SW480 (cell line): Measurements from ENCODE around the gene COL12A1.

Experiments
- DNase-seq: peaks from one replicate; pipeline ENCODE4 v3.0.0-alpha.2; 2016; ENCODE audit warnings: low spot score

The COL12A1 gene

DNA sequence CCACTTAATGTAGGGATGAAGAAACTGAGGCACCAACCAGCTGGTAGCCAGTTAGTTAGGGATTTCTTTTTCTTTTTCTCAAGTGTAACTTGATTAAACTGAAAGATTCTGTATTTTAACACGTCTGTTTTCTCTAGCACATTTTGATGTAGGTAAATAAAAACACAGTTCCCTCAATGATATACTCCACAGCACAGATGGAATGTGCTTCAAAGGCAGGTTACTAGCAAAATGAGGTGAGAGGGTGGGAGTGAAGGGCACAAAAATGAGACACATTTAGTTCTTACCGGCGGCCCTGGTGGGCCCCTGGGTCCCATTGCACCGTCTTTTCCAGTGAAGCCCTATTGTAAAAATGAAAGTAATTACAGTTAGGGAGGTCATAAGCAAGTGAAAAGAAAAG lies 108.9 kb downstream of the COL12A1 start:
- no peak for DNase-seq

DNA sequence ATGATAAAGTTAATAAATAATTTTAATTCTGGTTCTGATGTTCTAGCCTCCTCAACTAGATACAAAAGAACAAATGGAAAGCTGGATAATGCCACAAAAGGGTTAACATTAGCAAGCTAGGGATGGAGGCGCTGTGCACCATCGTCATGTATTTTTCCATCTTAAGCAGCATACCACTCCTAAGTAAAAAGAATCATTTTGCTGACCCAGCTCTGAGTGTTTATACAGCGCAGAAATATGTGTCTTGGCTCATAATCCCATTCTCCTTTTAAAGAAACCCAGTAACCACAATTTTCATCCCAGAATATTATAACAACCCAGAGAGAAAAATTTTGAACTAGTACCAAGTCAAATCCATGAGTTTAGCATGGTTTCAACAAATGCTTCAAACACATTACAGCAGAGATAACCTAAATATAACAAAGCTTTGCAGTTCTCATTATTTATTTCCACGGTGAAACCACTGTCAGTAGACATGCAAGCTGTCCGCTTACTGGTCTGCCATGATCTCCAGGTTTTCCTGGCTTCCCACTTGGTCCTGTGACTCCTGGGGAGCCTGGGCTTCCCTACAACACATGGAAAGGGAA lies 111.1 kb downstream of the COL12A1 start:
- no peak for DNase-seq

GRCh38 chr6:75091467-75092190 lies 114.2 kb downstream of the COL12A1 start:
- no peak for DNase-seq

DNA sequence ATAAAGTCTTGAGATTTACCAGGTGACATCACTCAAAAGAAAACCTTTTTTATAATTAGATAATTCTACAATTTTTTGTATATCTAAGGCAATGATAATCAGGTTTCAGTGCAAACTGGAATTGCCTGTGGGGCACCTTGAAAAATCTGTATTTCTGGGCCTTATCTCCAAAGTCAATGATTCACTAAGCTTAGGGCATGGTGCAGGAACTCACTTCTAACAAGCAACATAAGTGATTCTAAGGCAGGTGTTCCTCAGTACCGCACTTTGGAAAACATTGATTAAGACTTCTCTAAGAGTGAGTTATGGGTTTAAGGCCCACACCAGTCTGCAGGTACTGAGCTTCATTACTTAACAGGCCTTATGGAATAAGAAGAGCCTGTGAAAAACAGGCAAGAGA lies 115.3 kb downstream of the COL12A1 start:
- DNase-seq: no peak

DNA sequence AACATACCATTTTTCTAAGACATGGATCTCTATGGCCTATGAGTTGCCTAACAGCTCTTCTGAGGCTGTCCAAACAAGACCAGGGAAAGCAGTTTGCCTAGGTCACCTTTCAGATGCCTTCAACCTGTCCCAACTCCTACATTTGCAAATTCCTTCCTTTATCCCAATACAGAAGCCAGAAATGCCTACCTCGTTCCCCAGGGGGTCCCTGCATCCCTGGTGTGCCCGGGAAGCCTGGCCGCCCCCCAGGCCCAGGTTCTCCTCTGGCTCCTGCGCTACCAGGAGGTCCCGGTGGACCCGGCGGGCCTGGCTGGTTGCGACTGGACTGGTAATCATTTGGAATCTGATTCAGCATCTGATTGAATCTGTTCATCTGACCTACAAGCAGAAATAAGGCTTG lies 115.9 kb downstream of the COL12A1 start:
- no peak for DNase-seq

DNA sequence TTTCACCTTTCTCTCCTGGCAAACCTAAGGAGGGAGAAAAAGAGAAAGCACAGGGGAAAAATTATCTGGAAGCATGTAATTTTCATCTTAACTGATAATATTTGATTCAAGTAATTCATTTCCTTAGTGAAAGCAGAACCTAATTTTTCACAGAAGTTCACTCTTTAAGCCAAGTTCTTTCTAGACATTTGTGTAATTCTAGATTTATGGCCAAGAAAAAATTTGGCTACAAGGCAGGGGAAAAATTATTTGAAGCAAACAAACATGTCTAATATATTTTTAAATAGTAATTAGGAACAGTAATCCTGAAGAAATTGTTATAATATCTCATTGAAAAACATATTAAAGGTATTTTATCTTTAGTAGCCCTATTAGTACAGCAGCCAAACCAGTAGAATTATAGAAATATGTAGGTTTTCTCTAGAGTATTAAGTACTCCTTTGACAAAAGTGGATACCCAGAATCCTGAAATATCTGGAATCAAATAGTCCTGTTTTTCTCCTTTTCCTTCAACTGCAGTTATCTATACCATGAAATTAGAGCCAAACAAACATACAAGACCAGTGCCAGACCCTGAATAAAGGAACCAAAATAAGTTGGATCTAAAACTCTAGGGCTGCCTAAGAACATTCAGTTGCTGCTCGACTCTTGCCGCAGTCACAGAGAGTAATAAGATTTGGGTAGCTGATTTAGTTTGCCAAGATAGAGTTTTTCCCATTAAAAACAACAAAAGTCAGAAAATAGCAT lies 116.5 kb downstream of the COL12A1 start:
- no peak for DNase-seq

DNA sequence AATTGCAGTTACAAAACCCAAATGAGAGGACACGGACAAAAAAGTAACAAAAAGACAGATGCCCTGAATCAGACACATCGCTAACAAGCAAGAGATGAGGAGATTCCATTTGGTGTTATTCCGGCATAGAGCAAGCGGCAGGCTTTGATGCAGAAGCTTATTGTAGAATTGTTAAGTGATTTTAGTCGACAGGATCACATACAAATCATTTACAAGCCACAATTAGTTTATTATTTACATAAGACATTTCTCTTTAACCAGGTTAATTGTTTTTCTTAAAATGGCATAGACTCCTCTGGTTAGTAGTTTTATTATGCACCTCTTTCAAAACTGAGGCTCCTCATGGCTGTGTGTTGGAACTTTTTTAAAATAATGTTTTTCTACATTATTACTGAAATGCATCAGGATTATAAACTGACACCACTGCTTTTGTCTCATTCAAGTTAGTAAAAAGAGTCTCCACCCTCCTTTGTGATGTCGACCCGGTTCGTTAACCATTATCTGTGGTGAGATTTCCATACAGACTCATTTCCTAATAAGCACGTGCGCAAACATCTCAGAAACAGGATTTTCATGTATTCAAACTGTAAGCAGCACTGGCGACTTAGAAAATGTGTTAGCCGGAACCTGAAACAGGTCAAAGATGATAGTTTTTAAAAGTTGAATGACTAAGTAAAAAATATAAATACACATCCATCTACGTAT lies 119.8 kb downstream of the COL12A1 start:
- no peak for DNase-seq

GRCh38 chr6:75084872-75085381 lies 120.9 kb downstream of the COL12A1 start:
- no peak for DNase-seq

DNA sequence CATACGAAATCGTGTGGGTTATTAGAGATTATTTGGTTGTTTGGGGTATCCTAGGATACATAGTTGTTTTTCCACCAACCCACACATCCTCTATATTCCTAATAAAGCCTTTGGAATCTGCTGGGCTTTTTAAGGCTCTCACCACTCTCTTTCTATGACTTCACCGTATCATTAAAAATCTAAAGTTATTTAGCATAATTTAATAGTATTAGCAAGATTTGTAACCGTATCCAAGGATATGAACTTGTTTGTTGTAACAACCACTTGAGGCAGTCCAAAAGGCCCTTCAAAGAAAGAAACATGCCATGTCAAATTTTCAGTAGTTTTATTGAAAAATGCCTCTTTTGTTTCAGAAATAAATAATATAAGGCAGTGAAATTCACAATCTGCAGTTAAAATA lies 121.8 kb downstream of the COL12A1 start:
- DNase-seq: no peak

DNA sequence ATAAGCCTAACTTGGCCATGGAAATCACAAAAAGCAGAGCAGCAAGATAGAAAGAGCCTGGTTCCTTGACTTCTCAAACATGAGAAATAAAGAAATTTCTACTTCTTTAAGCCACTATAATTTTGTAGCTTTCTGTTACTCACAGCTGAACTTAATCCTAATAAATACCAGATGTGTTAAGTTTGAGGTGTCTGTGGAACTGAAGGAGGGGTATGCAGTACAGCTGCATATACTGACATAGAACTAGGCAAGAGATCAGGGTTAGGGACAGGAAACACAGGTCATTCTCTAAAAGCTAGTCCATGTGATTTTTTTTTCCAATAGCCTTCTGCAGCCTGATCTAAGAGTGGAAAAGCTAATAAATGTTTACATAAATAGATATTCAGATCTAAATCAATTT lies 123.9 kb downstream of the COL12A1 start:
- no peak for DNase-seq

GRCh38 chr6:75081047-75081446 lies 124.8 kb downstream of the COL12A1 start:
- no peak for DNase-seq

DNA sequence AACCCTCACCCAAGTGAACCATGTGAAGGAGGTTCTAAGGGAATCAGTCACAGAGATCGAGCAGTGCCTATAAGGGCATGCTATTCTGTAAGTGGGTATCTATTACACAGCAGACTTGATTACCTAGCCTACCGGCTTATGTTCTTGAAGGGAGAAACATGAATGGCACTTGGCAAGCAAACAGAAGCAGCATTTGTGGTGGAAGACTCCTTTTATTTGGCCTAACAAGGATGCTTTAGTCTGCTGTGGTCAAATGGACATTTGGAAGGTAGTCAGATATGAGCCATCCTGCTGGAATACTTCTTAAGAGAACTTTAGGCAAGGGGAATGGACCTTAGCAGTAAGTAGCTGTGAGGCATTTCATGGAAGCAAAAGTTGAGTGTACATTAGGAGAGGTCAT lies 126.3 kb downstream of the COL12A1 start:
- no peak for DNase-seq

DNA sequence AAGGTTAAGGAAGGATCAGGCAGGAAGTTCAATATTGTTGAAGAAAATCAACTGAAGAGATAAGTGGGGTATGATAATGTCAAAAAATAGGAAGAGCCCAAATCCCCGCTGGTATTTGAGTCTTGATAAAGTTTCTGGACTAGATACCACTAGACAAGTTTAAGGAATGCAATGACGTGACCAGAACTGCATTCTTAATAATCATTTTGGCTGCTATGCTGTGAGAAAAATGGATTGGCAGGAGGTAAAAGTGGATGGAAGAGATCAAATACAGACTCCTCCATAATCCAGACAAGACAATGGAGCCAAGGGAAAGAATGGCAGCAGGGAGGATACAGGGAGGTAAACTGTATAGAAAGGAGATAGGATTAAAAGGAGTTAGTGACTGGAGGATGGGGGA lies 128.2 kb downstream of the COL12A1 start:
- no peak for DNase-seq

GRCh38 chr6:75076009-75076408 lies 129.8 kb downstream of the COL12A1 start:
- DNase-seq: no peak

DNA sequence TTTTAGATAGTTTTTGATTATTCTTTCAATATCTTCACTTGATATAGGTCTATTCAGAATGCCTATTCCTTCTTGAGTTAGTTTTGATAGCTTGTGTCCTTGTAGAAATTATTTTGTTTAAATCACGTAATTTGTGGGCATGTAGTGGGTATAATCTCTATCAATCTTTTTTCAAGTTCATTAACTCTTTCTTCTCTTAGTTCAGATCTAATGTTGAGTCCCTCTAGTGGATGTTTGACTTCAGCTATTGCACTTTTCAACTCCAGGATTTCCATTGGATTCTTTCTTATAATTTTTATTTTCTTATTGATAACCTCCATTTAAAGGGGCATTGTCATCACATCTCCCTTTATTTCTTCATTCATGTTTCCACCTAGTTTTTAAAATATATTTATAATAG lies 135.6 kb downstream of the COL12A1 start:
- DNase-seq: no peak

- peak; percentile 31 for DNase-seq
Measured at GRCh38 chr6:75065523-75065922, 140.3 kb downstream of the COL12A1 start.

DNA sequence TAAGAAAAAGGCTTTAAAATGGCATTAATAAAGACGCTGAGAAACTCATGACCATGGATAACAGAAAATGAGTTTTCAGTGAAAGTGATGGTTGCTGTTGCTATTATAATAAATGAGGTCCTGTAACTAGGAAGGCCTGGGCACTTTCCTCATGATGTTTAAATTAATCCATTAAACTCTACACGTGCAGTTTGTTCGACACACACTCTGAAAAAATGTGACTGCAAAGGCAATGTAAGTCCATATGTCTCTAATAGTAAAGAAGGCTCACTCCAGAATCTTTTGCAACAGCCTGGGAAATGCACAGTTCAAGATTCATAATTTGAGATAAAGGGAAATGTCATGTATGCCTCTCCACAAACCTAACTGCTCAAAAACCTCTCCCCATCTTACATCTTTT lies 153.4 kb downstream of the COL12A1 start:
- DNase-seq: no peak

DNA sequence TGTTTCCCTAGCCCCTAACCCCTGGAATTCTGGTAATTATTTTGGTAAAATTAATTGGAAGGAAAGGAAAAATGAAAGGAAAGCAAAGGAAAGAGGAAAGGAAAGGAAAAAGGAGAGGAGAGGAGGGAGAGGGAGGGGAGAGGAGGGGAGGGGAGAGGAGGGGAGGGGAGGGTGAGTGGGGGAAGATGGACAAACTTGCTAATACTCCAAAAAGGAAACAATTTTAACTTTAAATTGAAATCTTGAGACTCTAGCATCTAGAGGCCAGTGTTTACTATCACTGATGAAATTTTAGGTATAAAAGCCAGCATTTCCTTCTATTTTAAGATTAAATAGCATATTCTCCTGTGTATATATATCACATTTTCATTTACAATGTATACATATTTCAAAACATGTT lies 156.5 kb downstream of the COL12A1 start:
- DNase-seq: no peak

- no peak for DNase-seq
Measured at GRCh38 chr6:75044846-75045245, 161.0 kb downstream of the COL12A1 start.

DNA sequence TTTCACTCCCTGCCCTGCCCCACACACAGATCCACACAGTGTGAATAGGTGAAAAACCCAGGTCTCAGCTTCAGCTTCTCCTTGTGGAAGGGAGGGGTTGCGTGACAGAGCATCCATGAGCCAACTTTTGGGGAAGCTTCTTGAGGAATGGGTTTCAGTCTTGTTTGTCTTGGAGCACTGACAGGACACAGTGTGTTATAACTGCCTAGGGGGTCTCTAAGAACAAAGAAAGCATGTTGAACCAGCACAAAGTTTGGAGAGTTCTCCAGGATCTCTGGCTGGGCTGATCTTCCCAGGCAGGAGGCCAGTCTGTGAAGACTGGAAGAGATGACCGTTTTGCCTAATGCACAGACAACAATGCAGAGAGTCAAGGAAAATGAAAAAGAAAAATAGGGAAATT lies 164.5 kb downstream of the COL12A1 start:
- DNase-seq: no peak
